Putamen (tissue), 1 donor: ENCODE results near the gene OR2A5.
"Not testable (repeated sequence)": the region's sequence is repeated elsewhere in the genome, so short reads cannot be mapped to it uniquely, and the experiment has no call there.

Source experiments
- DNase-seq: peaks from one replicate; pipeline ENCODE4 v3.0.0-alpha.2; 2016; ENCODE audit warnings: low spot score

OR2A5 gene

GRCh38 chr7:144035385-144035784 lies 13.4 kb upstream of the OR2A5 start:
- DNase-seq, result no peak

- DNase-seq, result no peak
These were observed 12.4 kb upstream of the OR2A5 start for GRCh38 chr7:144036302-144036885.

GRCh38 chr7:144037414-144038035 lies 11.2 kb upstream of the OR2A5 start:
- DNase-seq, result no peak

GRCh38 chr7:144038887-144039286 lies 9.9 kb upstream of the OR2A5 start:
- DNase-seq, result no peak

GRCh38 chr7:144049491-144049890 lies 743 bp downstream of the OR2A5 start:
- no peak for DNase-seq

- DNase-seq, result no peak
These were observed 1.3 kb downstream of the OR2A5 start for GRCh38 chr7:144050093-144050492.

GRCh38 chr7:144050884-144051283 lies 2.1 kb downstream of the OR2A5 start:
- not testable (repeated sequence) for DNase-seq

- DNase-seq, result no peak
These were observed 9.2 kb downstream of the OR2A5 start for GRCh38 chr7:144057954-144058353.

GRCh38 chr7:144063710-144064109 lies 15.0 kb downstream of the OR2A5 start:
- DNase-seq, result no peak

- no peak for DNase-seq
These were observed 20.8 kb downstream of the OR2A5 start, which contains the start of gene OR2A25 for GRCh38 chr7:144069511-144069910. Gene OR2A25, plus strand, starts transcription at chr7:144069811. Its CDS starts 4,409 bp downstream, at chr7:144074220.

GRCh38 chr7:144069953-144070352 lies 21.2 kb downstream of the OR2A5 start:
- no peak for DNase-seq

GRCh38 chr7:144074374-144074773 lies 25.6 kb downstream of the OR2A5 start:
- no peak for DNase-seq

GRCh38 chr7:144085978-144086377 lies 37.2 kb downstream of the OR2A5 start, which contains the start of gene OR2A12:
Gene OR2A12, plus strand, starts transcription at chr7:144086278. Its CDS starts 8,830 bp downstream, at chr7:144095108.
- no peak for DNase-seq

- DNase-seq, result no peak
These were observed 38.0 kb downstream of the OR2A5 start for GRCh38 chr7:144086730-144087129.

GRCh38 chr7:144087230-144087629 lies 38.5 kb downstream of the OR2A5 start:
- no peak for DNase-seq

GRCh38 chr7:144090667-144091066 lies 41.9 kb downstream of the OR2A5 start:
- DNase-seq, result no peak

GRCh38 chr7:144098776-144099175 lies 50.0 kb downstream of the OR2A5 start:
- DNase-seq, result no peak

- no peak for DNase-seq
These were observed 51.9 kb downstream of the OR2A5 start for GRCh38 chr7:144100607-144101006.

- no peak for DNase-seq
These were observed 53.3 kb downstream of the OR2A5 start for GRCh38 chr7:144102041-144102440.

- DNase-seq, result no peak
These were observed 56.5 kb downstream of the OR2A5 start for GRCh38 chr7:144105211-144105610.
